KOPT-K1 (cell line): ENCODE results near the gene PSMG4.

Experiments used
- H3K27ac ChIP-seq: fragments of 200-600 bp; sonication (generic); 2 replicates; pipeline ENCODE4 v1.5.1; 2016; ENCODE audit warnings: antibody characterized with exemption, mild to moderate bottlenecking, low read depth, low read length; ENCODE audit not compliant: poor library complexity, severe bottlenecking
- H3K36me3 ChIP-seq: fragments of 200-600 bp; sonication (generic); 2 replicates; pipeline ENCODE4 v1.5.1; 2017; ENCODE audit warnings: antibody characterized with exemption, mild to moderate bottlenecking, low read length, moderate library complexity; ENCODE audit not compliant: insufficient read depth
- H3K9me3 ChIP-seq: fragments of 200-600 bp; sonication (generic); 2 replicates; pipeline ENCODE4 v1.5.1; 2017; ENCODE audit warnings: antibody characterized with exemption, low read length, mild to moderate bottlenecking; ENCODE audit not compliant: insufficient read depth, poor library complexity, severe bottlenecking

The PSMG4 gene

DNA sequence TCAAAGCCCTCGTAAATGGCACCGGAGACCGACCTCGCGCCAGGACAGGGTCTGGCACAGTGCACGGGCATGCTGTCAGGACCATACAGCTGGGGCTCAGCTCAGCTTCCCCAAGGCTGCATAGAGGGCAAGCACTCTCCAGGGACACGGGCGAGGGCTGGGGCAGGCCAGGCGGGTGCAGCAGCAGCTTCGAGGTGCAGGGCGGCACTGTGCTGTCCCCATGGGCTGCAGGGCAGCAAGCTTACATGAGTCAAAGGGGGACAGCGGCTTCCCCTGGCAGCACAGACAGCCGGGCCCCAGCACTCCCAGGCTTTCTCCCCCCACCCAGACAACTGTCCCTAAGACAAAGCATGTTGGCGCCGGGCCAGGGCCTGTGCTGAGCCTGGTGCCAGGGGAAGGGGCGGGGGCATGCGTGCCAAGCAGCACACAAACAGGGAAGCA lies 25.7 kb downstream of the PSMG4 start:
- Histone ChIP-seq H3K36me3 (peaks cover 26% of the 10 kb centered on the region; the same call in 1 of the 2 replicates), H3K27ac (no peak overlapping the region)

GRCh38 chr6:3285049-3285639 lies 26.4 kb downstream of the PSMG4 start:
- Histone ChIP-seq H3K36me3 (peaks cover 26% of the 10 kb centered on the region; the same call in 1 of the 2 replicates), H3K27ac (no peak overlapping the region), H3K9me3 (no peaks in the 10 kb centered on the region)

More for the DNA sequence above, 25.7 kb downstream of the PSMG4 start:
- no peaks in the 10 kb centered on the region for H3K9me3 ChIP-seq

DNA sequence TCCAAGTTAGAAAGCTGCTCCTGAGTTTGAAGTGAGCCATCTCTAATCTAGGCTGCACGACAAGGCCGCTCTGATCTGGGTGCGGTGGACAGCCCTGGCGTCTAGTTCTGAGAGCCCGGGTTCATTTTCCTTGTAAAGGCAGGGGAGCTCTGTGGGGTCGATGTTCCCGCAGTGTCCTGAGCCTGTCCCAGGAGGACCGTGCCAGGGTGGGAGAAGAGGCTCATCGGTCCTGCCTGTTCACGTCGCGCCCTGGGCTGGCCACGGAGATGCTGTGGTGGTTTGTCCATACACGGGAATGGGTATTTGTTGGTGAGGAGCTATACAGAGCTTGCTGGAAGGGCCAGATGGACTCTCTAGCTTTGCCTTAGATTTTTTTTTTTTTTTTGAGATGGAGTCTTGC lies 27.0 kb downstream of the PSMG4 start:
- H3K36me3 ChIP-seq = peaks cover 24% of the 10 kb centered on the region; the same call in 1 of the 2 replicates
- H3K9me3 ChIP-seq = no peaks in the 10 kb centered on the region
- no peak overlapping the region for H3K27ac ChIP-seq

DNA sequence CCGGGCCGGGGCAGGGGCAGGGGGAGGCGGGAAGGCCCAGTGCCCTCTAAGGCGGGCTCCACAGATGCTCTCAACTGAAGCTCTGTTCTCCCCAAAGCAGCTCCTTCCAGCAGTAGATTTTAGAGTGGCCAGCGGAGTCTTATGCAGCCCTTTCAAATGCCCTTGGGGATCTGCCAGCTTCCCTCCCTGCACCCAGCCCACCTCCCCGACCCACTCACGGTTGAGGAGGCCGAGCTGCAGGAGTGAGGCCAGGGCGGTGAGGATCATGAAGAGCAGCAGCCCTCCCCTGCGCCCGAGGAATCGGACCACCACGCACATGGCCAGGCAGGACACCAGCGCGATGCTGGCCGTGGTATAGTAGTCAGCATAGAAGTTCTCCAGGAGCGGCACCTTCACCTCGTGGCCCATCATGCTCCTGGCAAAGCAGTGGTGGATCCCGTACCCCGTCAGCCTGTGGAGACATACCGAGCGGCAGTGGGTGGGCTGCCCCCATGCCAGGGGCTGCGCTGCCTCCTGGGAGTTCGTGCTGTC lies 28.0 kb downstream of the PSMG4 start:
- peaks cover 14% of the 10 kb centered on the region; the same call in 1 of the 2 replicates for H3K36me3 ChIP-seq
- no peak overlapping the region for H3K27ac ChIP-seq

DNA sequence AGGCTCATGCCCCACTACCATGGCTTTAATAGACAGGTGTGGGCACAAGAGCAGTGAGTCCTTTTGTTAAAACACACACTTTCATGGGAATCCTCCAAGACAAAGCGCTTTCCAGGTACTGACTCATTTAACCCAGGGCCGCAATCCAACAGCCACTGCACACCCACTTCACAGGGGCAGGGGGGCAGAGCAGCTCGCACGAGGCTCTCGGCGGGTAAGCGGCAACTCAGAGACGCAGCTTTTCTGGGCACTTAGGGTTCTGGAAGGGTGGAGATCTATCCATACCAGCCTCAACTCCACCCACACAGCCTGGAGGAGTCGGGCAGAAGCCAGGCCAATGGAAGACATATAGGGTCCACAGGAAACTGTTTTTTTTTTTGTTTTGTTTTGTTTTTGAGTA lies 28.6 kb downstream of the PSMG4 start:
- Histone ChIP-seq H3K27ac (no peak overlapping the region), H3K36me3 (peaks cover 8% of the 10 kb centered on the region; the same call in 1 of the 2 replicates), H3K9me3 (no peaks in the 10 kb centered on the region)

More for the DNA sequence above, 28.0 kb downstream of the PSMG4 start:
- no peaks in the 10 kb centered on the region for H3K9me3 ChIP-seq

DNA sequence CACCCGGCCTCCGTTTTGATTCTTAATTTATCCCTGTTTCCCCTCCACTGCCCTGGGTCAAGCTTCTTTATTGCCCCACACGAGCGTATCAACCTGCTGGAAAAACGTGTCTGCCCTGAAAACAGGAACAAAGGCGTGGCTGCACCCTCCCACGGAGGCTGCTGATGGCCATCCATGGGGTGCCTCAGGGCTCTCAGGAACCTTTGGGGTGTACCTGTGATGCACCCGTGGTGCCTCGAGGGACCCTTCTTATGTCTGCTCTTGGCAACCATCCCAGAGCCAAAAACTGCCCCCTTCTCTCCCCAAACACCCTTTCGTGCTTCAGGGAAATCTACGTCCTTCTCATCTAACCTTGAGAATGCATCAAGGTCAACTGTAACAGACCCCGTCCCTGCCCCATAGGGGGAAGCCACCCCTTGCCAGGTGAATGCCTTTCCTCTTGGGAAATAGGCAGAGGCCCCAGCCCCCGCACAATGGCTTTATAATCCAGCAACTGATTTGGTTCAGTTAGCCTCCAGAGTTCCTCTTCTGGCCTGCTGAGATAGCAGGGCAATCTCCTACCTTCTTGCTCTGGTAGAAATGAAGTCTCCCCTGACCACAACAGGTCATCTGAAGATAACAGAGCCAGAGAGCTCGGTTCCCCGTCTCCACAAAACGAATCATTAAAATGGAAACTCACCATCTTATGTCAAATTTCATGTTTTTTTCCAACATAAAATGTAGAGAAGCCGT lies 29.4 kb downstream of the PSMG4 start:
- H3K9me3 ChIP-seq = no peaks in the 10 kb centered on the region
- H3K27ac ChIP-seq = no peak overlapping the region
- H3K36me3 ChIP-seq = no peaks in the 10 kb centered on the region; the same call in 1 of the 2 replicates

DNA sequence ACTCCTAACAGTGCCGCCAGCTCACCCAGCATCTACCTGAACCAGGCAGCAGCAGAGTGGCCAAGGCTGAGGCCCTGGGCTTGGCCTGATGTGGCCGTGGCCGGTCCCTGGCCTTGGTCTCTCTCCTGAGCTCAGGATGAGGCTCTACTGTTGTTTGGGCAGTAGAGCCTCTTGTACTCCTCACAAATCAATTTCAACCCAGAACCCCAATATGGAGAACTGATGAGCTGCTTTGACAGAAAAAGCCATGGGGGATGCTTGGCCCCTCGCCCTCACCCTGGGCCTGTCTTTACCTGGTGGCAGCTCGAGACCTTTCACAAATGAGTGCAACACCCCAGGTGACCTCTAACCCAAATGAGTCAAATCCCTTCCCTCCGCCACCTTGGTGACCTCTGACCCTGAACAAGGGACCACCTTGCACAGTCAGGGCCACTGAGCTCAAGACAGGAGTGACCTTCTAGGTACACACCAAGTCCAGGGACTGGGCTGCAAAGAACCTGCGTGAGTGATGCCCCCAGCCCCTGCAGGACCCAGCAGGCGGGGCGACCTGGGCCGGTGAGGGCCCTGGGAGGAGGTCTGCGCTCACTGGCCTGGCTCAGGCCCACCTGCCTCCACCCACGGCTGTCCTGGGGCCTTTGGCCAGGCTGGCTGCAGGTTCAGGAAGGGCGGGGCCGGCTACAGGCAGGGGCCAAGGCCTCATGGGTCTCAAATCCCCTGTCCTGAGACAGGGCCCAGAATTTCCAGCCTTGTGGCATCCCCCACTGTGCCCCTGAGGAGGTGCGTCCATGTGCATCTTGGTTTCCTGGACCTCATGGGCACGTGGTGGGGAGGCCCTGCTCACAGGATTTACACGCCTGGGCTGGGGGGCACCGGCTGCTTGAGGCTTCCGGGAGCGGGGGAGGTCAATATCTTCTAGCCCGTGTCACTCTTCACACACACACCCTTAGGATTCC lies 30.2 kb downstream of the PSMG4 start:
- Histone ChIP-seq H3K27ac (no peak overlapping the region), H3K36me3 (no peaks in the 10 kb centered on the region; the same call in 1 of the 2 replicates), H3K9me3 (no peaks in the 10 kb centered on the region)

DNA sequence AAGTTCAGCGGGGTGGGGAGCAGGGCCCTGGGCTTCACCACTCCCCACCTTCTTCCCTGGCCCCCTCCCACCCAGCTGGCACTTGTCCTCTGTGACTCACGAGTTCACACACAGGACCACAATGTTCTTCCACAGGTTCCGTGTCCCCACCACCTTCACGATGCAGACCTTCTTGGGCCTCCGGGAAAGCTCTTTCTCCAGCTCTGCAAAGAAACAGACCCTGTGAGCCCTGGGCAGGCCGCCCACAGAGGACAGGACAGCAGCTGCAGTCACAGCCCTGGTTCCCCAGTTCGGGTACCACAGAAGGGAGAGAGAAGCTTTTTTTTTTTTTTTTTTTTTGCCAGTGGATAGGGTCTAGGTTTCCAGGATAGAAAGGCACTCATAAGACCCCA lies 30.9 kb downstream of the PSMG4 start:
- H3K27ac ChIP-seq = no peak overlapping the region
- H3K9me3 ChIP-seq = no peaks in the 10 kb centered on the region
- no peaks in the 10 kb centered on the region; the same call in 1 of the 2 replicates for H3K36me3 ChIP-seq

DNA sequence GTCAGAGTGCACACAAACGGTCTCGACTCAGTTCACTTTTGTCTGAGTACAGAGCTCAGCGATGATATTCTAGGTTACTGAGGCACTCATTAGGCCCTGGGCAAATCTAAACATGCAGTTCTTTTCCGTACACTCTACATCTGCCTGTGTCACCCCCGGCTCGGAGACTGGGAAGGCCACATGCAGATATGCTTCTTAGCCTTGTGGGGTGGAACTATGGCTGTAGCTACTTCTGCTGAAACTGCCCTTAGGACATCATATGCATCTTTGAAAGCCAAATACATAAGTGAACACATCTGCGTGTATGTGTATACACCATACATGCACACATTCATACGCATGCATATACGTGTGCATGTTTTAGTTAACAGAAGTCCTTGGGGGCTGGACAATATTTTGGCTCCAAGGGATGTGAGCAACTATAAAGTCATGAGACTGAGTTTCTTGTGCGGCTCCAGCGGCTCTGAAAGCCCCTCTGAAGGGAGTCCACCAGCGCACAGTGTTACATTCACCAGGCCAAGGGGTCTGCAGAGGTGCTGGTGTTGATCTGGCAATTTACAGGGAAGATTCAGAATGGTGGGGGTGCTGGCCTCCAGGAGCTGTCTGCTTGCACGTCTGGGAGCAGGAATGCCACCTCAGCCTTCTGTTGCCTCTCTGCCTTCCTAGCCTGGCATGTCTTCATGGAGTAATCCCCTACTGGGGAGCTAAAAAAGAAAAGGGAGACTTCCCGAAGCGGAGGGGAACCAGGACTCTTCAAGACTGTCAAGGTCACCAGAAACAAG lies 31.6 kb downstream of the PSMG4 start:
- Histone ChIP-seq H3K36me3 (no peaks in the 10 kb centered on the region; the same call in 1 of the 2 replicates), H3K27ac (no peak overlapping the region), H3K9me3 (no peaks in the 10 kb centered on the region)

GRCh38 chr6:3290931-3291211 lies 32.1 kb downstream of the PSMG4 start:
- no peaks in the 10 kb centered on the region; the same call in 1 of the 2 replicates for H3K36me3 ChIP-seq
- no peak overlapping the region for H3K27ac ChIP-seq
- H3K9me3 ChIP-seq = no peaks in the 10 kb centered on the region

DNA sequence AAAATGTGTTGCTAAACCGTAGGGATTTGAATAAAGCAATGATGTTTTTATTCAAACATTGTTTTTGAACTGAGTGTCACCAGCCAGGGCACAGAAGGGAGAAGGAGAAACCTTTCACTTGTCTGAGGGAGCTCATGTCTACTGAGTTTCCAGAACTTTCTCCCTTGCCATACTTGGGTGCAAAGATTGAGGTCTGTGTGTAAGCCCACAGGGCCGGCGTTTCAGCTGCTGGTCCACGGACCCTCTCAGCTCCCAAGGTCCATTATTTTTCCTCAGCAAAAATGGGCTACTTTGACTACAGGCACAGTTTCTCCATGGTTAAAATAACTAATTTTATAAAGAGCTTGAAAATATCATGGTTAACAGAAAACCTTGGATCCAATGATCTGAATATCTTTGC lies 32.6 kb downstream of the PSMG4 start:
- no peaks in the 10 kb centered on the region for H3K36me3 ChIP-seq
- no peaks in the 10 kb centered on the region for H3K9me3 ChIP-seq
- no peak overlapping the region for H3K27ac ChIP-seq

DNA sequence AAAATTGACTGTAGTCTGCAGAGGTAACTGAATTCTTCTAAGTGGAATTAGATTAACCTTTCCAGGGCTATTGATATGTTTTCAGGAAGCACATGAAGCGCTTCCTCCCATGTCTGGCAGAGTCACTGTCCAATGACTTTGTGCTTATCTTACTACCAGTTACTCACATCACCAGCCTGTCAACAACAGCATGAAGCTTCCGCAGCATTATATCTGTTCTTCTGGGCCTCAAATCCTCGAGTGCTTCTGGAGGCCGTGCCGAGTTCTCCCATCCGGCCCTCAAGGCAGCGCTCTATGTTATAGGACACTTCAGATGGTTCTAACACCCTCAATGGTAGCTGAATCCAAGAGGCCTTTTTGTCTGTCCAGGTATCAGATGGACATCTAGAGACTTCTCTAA lies 33.2 kb downstream of the PSMG4 start:
- no peak overlapping the region for H3K27ac ChIP-seq

DNA sequence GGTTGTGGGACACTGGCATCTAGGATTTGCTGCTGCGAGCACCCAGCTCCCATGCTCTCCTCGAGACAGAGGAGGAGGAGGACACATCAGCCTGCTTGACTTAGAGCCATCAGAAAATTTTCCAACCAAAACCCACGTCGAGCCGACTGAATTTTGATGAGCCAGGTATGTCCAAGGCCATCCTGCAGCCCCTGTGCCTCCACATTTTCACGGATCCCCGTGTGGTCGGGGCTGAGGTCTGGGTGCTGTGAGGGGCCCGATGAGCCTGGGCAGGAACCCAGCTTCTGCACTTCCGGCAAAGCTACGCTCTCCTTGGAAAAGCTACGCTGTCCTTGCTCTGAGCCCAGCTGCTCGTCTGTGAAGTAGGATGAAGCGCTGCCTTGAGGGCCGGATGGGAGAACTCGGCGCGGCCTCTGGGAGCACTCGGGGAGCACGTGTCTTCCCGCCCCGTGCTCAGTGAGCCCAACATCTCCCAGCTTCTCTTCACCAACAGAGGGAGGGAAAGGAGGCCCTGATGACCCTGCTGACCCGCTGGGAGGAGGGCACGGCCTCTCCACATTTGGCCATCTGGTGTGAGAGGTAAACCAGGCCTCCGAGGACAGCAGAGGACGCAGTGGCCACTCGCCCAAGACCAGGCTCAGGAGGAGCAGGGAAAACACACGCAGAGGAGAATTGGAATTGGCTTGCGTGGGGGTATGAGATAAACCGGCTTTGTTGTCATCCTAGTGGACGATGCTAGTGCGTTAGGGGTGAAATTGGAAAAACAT lies 33.9 kb downstream of the PSMG4 start:
- no peaks in the 10 kb centered on the region for H3K36me3 ChIP-seq
- H3K27ac ChIP-seq = no peak overlapping the region
- no peaks in the 10 kb centered on the region for H3K9me3 ChIP-seq

More for the DNA sequence above, 33.2 kb downstream of the PSMG4 start:
- H3K36me3 ChIP-seq = no peaks in the 10 kb centered on the region
- H3K9me3 ChIP-seq = no peaks in the 10 kb centered on the region
